ENCODE data around the gene MOB3B.

MOB3B gene

GRCh38 chr9:27331393-27331792 is 198.2 kb downstream of the MOB3B start:
- no peaks in the 10 kb centered on the region for H3K9me2 ChIP-seq (replicated peaks; ENCODE audit: control insufficient read depth, low read length)
- no peak for TF ChIP-seq EZH2phosphoT487 (IDR thresholded peaks at IDR 0.05; ENCODE audit: borderline replicate concordance, low read length)
- TF ChIP-seq, protein P1, sequence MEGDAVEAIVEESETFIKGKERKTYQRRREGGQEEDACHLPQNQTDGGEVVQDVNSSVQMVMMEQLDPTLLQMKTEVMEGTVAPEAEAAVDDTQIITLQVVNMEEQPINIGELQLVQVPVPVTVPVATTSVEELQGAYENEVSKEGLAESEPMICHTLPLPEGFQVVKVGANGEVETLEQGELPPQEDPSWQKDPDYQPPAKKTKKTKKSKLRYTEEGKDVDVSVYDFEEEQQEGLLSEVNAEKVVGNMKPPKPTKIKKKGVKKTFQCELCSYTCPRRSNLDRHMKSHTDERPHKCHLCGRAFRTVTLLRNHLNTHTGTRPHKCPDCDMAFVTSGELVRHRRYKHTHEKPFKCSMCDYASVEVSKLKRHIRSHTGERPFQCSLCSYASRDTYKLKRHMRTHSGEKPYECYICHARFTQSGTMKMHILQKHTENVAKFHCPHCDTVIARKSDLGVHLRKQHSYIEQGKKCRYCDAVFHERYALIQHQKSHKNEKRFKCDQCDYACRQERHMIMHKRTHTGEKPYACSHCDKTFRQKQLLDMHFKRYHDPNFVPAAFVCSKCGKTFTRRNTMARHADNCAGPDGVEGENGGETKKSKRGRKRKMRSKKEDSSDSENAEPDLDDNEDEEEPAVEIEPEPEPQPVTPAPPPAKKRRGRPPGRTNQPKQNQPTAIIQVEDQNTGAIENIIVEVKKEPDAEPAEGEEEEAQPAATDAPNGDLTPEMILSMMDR (IDR thresholded peaks at IDR 0.05; ENCODE audit: low read depth, low read length, poor library complexity, severe bottlenecking): no peak
- no peaks in the 10 kb centered on the region for H3F3A ChIP-seq (ENCODE audit: control insufficient read depth, insufficient read depth)
- no peak overlapping the region for H3K27ac ChIP-seq (ENCODE audit: low read depth, low read length)
- no peaks in the 10 kb centered on the region for H4K20me1 ChIP-seq (ENCODE audit: control insufficient read depth, insufficient read depth, low read depth, low read length)
- no peaks in the 10 kb centered on the region for H3K9me3 ChIP-seq (ENCODE audit: control insufficient read depth, insufficient read depth, low read length)
- H3K36me3 ChIP-seq (ENCODE audit: control insufficient read depth, low read length): no peaks in the 10 kb centered on the region
- no peaks in the 10 kb centered on the region for H3K27me3 ChIP-seq (ENCODE audit: control insufficient read depth, low read length)
- no peaks in the 10 kb centered on the region for H3K79me2 ChIP-seq (ENCODE audit: control insufficient read depth, low read length)
- no peak overlapping the region for H3K4me2 ChIP-seq (ENCODE audit: low read length)
- H3K4me3 ChIP-seq (ENCODE audit: low read length): no peak overlapping the region
- H3K4me1 ChIP-seq (ENCODE audit: control insufficient read depth, low read length): no peaks in the 10 kb centered on the region

DNA sequence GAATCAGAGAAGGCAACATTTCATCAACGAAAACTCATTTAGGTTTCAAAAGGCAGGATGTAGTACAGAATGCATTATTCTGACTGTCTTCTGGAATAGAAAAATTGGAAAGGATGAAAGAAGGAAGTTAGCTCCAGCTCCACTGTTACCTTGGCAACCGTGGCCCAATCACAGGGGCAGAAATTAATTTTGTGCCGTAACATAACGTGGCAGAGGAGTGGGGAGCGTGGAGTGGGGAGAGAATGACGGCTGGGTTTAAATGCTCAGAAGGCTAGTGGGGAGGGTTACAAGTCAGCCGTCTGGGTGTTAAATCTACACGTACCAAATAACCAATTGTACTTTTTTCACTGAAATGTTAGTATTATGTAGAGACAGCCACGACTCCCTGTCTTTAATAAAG is 200.3 kb downstream of the MOB3B start:
- Histone ChIP-seq H3F3A (ENCODE audit: control insufficient read depth, insufficient read depth) (no peaks in the 10 kb centered on the region), H3K27ac (ENCODE audit: low read depth, low read length) (no peak overlapping the region), H3K9me2 (replicated peaks; ENCODE audit: control insufficient read depth, low read length) (no peaks in the 10 kb centered on the region), H3K36me3 (ENCODE audit: control insufficient read depth, low read length) (no peaks in the 10 kb centered on the region), H4K20me1 (ENCODE audit: control insufficient read depth, insufficient read depth, low read depth, low read length) (no peaks in the 10 kb centered on the region), H3K79me2 (ENCODE audit: control insufficient read depth, low read length) (no peaks in the 10 kb centered on the region), H3K4me1 (ENCODE audit: control insufficient read depth, low read length) (no peaks in the 10 kb centered on the region), H3K27me3 (ENCODE audit: control insufficient read depth, low read length) (no peaks in the 10 kb centered on the region), H3K4me3 (ENCODE audit: low read length) (no peak overlapping the region), H3K9me3 (ENCODE audit: control insufficient read depth, insufficient read depth, low read length) (no peaks in the 10 kb centered on the region), H3K4me2 (ENCODE audit: low read length) (no peak overlapping the region)
- TF ChIP-seq, protein P1 (IDR thresholded peaks at IDR 0.05; ENCODE audit: low read depth, low read length, poor library complexity, severe bottlenecking): no peak
- TF ChIP-seq EZH2phosphoT487 (IDR thresholded peaks at IDR 0.05; ENCODE audit: borderline replicate concordance, low read length): no peak

DNA sequence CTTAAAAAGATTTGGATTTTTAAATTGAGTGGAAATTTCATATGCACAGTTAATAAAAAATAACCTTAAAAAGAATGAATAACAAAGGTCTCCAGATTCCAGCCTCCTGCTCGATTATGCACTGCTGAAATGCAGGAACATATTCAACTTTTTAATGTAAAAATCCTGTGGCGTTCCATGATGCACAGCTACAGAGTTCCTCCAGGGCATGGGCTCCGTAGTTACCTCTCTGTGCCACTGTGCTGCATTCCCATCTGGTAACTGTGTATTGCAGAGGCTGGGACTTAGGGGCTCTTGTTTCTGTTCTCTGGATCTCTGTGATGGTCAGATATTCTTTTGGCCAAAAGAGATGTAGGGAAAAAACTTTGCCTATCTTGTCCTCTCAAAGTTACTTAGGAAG is 201.1 kb downstream of the MOB3B start:
- Histone ChIP-seq H3K4me2 (ENCODE audit: low read length) (no peak overlapping the region), H3K27ac (ENCODE audit: low read depth, low read length) (no peak overlapping the region), H3K9me2 (replicated peaks; ENCODE audit: control insufficient read depth, low read length) (no peaks in the 10 kb centered on the region), H3K79me2 (ENCODE audit: control insufficient read depth, low read length) (no peaks in the 10 kb centered on the region), H4K20me1 (ENCODE audit: control insufficient read depth, insufficient read depth, low read depth, low read length) (no peaks in the 10 kb centered on the region), H3K27me3 (ENCODE audit: control insufficient read depth, low read length) (no peaks in the 10 kb centered on the region), H3F3A (ENCODE audit: control insufficient read depth, insufficient read depth) (no peaks in the 10 kb centered on the region), H3K36me3 (ENCODE audit: control insufficient read depth, low read length) (no peaks in the 10 kb centered on the region), H3K4me1 (ENCODE audit: control insufficient read depth, low read length) (no peaks in the 10 kb centered on the region), H3K4me3 (ENCODE audit: low read length) (no peak overlapping the region), H3K9me3 (ENCODE audit: control insufficient read depth, insufficient read depth, low read length) (no peaks in the 10 kb centered on the region)
- TF ChIP-seq, protein P1 (IDR thresholded peaks at IDR 0.05; ENCODE audit: low read depth, low read length, poor library complexity, severe bottlenecking): no peak
- TF ChIP-seq EZH2phosphoT487 (IDR thresholded peaks at IDR 0.05; ENCODE audit: borderline replicate concordance, low read length): no peak

GRCh38 chr9:27311184-27311583 is 218.4 kb downstream of the MOB3B start:
- Histone ChIP-seq H3K27me3 (ENCODE audit: control insufficient read depth, low read length) (no peaks in the 10 kb centered on the region; the same call in 1 of the 2 replicates), H3K4me1 (ENCODE audit: control insufficient read depth, low read length) (no peaks in the 10 kb centered on the region), H4K20me1 (ENCODE audit: control insufficient read depth, insufficient read depth, low read depth, low read length) (no peaks in the 10 kb centered on the region), H3K9me3 (ENCODE audit: control insufficient read depth, insufficient read depth, low read length) (no peaks in the 10 kb centered on the region), H3K9me2 (replicated peaks; ENCODE audit: control insufficient read depth, low read length) (no peaks in the 10 kb centered on the region), H3K36me3 (ENCODE audit: control insufficient read depth, low read length) (no peaks in the 10 kb centered on the region), H3K4me2 (ENCODE audit: low read length) (no peak overlapping the region), H3K27ac (ENCODE audit: low read depth, low read length) (no peak overlapping the region), H3F3A (ENCODE audit: control insufficient read depth, insufficient read depth) (no peaks in the 10 kb centered on the region), H3K4me3 (ENCODE audit: low read length) (no peak overlapping the region), H3K79me2 (ENCODE audit: control insufficient read depth, low read length) (no peaks in the 10 kb centered on the region)
- TF ChIP-seq, protein P1 (IDR thresholded peaks at IDR 0.05; ENCODE audit: low read depth, low read length, poor library complexity, severe bottlenecking): no peak
- no peak for TF ChIP-seq EZH2phosphoT487 (IDR thresholded peaks at IDR 0.05; ENCODE audit: borderline replicate concordance, low read length)
